ENCODE data around the gene GABBR2.

GRCh38 chr9:98654247-98654646 lies 54.5 kb downstream of the GABBR2 start:
- TF ChIP-seq CTCF (IDR thresholded peaks at IDR 0.05; ENCODE audit: low read depth, low read length, poor library complexity, severe bottlenecking) = no peak
- no peak for TF ChIP-seq EZH2phosphoT487 (IDR thresholded peaks at IDR 0.05; ENCODE audit: borderline replicate concordance, low read length)
